Stromal cell of bone marrow (primary cell): ENCODE measurements around the gene NOTCH1.

ENCODE experiments used
- DNase-seq: peaks from one replicate; pipeline ENCODE4 v3.0.0-alpha.2; 2012; ENCODE audit warnings: low read depth

NOTCH1 gene

DNA sequence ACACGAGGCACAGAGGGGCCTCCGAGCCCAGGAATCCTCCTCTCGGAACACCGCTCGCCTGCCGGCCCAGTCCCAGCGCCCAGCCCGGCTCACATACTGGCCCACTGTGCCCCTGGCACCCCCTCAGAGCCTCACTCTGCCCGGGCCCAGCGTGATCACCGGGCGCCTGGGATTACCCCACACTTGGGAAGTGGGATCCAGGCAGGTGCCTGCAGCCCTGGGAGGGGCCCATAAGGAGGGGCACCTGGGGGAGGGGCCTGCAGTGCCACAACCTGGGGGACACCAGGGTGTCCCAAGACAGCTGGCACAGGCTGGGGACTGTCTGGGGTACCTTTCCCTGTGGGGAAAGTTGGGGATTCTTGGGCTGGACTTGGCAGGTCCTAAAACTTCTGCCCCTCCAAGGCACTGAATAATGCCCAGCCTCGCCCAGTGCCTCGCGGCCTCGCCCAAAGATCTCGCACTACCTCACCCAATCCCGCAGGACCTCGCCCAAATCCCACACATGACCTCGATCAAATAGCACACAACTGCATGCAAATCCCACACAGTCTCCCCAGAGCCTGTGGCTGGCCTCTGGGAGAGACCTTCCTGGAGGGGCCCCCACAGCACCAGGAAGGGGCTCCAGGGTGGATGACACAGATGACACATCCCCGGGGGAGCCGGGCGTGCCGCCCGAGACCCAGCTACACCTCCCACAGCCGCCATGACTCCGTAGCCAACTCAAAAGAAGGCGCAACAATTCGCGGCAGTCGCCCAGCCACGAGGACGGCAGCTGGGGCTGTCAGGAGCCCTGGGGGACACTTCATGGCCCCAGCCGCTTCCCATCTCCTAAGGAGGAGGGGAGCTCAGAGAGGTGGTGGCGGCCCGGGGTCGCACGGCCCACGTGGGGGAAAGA is 13.7 kb downstream of the NOTCH1 start:
- DNase-seq = no peak

GRCh38 chr9:136531186-136531903 is 14.5 kb downstream of the NOTCH1 start:
- no peak for DNase-seq

GRCh38 chr9:136530461-136531089 is 15.3 kb downstream of the NOTCH1 start:
- no peak for DNase-seq

GRCh38 chr9:136529516-136530460 is 16.1 kb downstream of the NOTCH1 start:
- no peak for DNase-seq

- no peak for DNase-seq
These were observed 17.0 kb downstream of the NOTCH1 start for GRCh38 chr9:136528716-136529341.

- no peak for DNase-seq
These were observed 17.8 kb downstream of the NOTCH1 start for GRCh38 chr9:136527721-136528710.

DNA sequence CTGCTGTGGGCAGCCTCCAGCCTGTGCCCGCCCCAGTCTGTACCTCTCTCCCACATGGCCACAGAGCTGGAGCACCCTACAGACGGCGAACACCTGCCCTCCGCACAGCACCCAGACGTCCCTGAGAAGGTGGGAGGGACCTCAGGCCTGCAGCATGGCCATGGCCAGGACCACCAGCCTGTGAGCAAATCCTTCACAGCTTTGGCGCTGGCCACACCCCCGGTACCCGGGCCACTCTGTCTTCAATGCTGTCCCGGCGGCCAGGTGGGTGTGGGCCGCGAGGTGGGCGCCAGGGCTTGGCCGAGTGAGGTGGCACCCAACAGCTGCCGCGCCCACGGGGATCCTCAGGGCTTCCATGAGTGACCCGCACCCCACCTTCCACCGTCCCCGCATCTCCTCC is 18.7 kb downstream of the NOTCH1 start:
- no peak for DNase-seq

GRCh38 chr9:136526625-136527066 is 19.2 kb downstream of the NOTCH1 start:
- no peak for DNase-seq

- DNase-seq = no peak
These were observed 19.9 kb downstream of the NOTCH1 start for GRCh38 chr9:136525841-136526499.

DNA sequence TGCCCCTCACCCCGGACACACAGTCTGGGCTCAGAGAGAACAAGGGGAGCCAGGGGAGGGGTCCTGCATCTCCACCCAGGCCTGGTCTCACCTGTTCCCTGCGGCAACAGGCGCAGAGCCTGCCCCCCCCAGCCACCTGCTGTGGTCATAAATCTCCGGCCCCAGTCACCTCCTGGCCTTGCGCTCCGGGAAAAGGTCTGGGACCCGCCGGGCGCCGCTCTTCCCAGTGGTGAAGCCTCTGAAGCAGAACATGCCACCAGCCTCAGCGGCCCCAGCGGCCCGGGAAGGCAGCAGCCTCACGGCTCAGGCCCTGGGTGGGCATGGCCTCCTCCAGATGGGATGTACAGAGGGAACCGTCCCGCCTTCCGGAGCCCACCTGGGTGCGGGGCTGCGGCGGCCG is 20.6 kb downstream of the NOTCH1 start:
- no peak for DNase-seq

DNA sequence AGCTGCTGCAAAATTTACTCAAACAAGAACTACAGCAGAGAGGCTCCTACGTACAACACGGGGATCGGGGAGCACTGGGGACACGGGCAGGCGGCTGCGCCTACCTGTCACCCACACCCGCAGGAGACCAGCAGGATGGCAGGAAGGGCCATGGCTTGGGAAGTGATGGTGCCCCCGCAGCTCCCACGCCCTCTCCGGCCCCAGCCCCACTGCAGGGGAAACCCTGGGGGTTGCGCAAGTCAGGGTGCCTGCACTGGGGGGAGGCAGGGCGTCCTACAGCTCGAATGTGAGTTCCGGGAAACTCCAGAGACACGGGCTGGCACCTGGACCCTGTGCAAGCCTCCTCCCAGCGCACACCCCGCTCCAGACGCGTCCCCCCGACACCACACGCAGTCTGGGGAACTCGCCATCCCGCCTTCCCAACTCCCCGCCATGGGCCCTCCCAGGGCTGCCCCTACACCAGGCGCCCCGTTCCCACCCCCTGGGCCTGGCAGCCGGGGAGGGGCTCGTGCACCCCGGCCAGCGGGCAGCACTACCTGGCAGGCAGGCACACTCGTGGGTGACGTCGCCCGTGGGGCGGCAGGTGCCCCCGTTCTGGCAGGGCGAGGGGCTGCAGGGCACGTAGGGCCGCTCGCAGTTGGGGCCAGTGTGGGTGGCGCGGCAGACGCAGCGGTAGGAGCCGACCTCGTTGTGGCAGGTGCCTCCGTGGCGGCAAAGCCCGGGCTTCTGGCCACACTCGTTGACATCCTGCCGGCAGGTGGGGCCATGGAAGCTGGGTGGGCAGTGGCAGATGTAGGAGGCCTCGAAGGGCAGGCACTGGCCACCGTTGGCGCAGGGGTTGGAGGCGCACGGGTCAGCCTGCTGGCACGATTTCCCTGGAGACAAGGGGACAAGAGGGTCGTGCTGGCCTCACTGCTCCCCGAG is 23.3 kb downstream of the NOTCH1 start:
- no peak for DNase-seq

DNA sequence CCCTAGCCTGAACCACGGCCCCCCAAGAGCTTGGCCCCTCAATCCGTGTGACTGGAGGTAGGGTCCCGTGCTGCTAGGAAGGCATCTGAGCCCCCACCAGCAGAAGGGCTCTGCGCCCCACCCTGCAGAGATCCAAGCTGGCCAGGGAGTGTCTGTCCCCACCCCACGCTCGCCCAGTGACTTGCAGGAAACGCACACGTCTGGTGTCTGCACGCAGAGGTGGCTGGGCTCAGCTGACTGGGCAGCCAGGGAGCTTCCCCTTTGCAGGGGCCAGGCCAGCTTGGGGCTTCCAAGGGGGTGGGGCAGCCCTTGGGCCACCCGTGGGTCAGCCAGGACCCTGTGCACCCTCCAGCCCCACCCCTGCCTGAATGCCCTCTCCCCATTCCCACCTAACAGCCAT is 24.3 kb downstream of the NOTCH1 start:
- DNase-seq = no peak

- no peak for DNase-seq
These were observed 25.8 kb downstream of the NOTCH1 start for GRCh38 chr9:136520053-136520540.

DNA sequence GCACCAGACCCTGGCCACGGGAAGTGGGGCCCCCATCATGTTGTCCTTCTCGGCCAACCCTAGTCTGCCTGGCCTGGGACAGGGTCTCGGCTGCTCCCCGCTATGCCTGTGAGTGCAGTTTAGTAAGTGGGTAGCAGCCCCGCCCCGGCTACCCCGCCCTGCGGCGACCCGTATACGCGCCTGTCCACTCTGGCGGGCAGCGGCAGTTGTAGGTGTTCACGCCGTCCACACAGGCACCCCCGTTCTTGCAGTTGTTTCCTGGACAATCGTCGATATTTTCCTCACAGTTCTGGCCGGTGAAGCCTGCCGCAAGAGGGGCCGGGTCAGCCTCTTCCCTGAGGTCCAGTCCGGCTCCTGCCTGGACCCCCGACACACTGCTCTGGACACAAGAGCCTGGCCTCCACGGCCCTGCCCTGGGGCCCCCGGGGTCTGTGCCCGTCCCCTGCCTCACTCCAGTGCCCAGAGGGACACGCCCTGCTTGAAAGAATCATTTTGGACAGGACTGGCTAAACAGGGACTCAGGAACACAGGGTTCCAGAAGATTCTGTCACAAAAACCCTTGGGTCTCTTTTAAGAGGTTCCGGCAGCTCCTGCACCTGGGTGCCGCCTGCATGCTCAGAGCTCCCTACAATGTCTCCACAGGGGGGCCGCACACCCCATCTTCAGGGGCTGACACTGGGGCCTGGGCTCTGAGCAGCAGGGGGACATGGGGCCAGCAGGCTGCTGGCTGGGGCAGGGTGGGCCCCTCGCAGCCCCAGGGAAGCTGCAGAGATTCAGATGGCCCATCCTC is 26.4 kb downstream of the NOTCH1 start:
- DNase-seq = no peak

DNA sequence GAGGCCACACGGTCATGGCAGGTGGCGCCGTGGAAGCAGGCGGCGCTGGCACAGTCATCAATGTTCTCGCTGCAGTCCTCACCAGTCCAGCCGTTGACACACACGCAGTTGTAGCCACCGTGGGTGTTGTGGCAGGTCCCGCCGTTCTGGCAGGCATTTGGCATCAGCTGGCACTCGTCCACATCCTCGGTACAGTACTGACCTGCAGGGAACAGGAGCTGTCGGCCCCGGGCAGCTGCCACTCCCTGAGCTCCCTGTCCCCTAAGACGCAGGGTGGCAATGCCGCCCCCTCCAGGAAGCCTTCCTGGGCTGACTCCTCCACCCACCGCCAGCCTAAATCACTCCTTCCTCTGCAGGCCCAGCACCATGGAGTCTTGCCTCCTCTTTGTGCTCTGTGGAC is 27.2 kb downstream of the NOTCH1 start:
- no peak for DNase-seq

- DNase-seq = no peak
These were observed 27.9 kb downstream of the NOTCH1 start for GRCh38 chr9:136517950-136518349.

- DNase-seq = no peak
These were observed 28.7 kb downstream of the NOTCH1 start for GRCh38 chr9:136517012-136517743.
